Body of pancreas (tissue), 4 donors: ENCODE data around the gene LRRC15.

Source experiments
- CTCF ChIP-seq, 7 experiments: fragments of 450-650 bp in 4 of 7; fragments of 200-600 bp in 3 of 7; sonication (generic) in 3 of 7; IDR thresholded peaks; one replicate each; pipeline ENCODE4 v1.5.1; 2016 to 2019; ENCODE audit warnings: antibody characterized with exemption in 7 of 7
- POLR2A ChIP-seq, 3 donors: fragments of 450-650 bp; IDR thresholded peaks; one replicate each; pipeline ENCODE4 v1.6.1; 2016; ENCODE audit warnings: antibody characterized with exemption in 3 of 3, mild to moderate bottlenecking in 2 of 3

DNA sequence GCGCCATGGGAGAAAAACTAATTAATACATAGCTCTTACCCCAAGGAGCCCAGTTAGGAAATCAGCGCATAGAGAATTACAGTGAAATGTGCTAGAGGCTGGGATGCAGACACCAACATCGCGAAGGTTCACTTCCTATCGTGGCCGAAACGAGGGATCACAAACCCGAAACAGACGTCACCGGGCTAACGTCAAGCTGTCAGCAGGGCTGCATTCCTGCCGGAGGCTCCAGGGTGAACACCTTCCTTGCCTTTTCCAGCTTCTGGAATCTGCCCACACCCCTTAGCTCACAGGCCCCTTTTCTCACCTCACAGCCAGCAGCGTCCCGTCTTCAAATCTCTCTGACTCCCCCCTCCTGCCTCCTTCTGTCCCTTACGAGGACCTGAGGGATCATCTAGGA, 16.5 kb upstream of the LRRC15 start:
- TF ChIP-seq CTCF (IDR thresholded peaks at IDR 0.05), result no peak
- TF ChIP-seq POLR2A (IDR thresholded peaks at IDR 0.05), result no peak
